GM18499 (cell line): ENCODE data around the gene CLDN25.
"Not testable (repeated sequence)": the region's sequence is repeated elsewhere in the genome, so short reads cannot be mapped to it uniquely, and the experiment has no call there.

Experiments
- ATAC-seq: cut with Tn5 transposase; IDR thresholded peaks from one replicate; pipeline ENCODE4 v1.9.1; 2021; ENCODE audit warnings: moderate number of reproducible peaks; ENCODE audit not compliant: insufficient read depth, unreplicated experiment

Gene CLDN25

DNA sequence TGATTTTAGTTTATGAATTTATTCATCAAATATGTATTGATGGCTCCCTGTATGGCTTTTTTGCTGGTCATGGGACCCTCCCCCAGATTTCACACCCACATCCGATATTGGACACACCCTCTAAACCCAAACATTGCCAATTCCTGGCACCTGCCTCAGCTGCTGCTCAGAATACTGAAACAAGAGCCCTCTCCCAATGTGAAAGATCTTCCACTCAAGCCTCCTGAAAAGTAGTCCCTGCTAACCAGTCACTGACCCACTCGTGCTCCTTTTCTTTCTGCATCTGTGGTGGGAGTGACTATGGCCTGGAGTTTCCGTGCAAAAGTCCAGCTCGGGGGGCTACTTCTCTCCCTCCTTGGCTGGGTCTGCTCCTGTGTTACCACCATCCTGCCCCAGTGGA, at the start of gene CLDN25:
Gene CLDN25, plus strand, starts transcription at position 301 of the 400 bp plus-strand sequence. Its CDS starts 0 bp downstream, at position 301.
- no peak for ATAC-seq

DNA sequence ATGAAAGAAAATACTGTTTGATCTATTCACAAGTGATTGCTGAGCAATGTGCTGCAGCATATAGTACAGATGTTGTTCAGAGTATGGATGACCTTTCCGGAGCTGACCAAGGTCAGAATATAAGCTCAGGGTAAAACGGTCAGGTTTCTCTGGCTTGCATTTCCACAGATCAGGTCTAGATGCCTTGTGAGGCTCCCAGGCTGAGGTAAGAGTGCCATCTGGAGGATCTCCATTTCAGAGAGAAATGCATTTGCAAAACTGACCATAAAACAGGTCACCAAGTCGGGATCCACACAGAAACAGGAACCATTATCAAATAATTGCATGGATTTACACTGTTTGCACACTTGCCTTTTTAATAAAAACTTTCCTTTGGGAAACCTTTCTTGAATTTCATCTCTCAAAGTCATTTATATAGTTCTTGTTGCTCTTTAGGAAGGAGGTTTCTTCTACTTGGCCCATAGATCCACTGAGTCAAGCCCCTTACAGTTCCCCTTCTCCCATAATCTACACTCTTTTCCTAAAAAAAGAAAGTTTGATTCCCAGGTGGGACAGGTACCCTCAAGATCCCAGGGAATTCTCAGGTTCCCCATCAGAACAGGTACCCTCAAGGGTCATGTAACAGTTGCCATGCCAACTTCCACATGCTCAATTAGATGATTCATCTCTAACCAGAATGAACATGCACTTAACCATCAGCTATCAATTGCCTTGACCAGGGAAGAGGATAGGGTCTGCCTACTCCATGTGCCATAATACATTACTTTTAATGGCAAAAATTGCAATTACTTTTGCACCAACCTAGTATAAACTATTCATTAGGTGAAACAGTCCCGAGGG, 48.5 kb upstream of the CLDN25 start:
- ATAC-seq = no peak

DNA sequence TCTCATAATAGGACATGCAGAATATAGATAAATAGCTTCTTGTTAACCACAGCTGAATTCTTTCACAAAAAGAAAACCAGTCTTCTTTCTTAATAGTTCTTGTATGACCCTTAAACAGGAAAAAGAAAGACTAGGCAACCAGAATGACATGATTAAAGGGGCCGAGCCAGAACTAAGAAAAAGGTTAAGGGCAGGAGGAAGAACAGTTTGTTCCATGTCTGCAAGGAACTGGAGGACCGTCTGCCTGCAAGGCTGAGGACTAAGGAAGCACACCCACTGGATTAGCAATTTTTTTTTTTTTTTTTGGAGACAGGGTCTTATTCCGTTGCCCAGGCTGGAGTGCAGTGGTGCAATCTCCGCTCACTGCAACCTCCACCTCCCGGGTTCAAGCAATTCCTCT, 47.5 kb upstream of the CLDN25 start:
- ATAC-seq = no peak

DNA sequence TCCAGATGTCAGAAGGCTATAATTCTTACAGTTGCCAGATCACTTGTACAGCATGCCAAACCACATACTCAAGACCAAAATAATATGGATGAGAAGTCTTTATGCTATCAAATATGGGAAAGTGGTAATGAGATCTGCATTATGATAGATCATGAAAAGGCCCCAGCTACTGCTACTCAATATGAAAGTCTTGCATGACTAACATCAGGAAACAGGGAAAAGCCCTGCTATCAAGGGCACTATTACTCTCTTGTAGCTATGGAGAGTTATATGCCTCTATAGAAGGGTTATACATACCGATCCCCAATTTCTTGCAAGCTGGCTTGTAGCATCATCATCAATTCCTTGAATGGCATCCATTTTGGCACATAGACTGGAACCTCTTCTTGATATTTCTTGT, 43.3 kb upstream of the CLDN25 start:
- no peak for ATAC-seq

DNA sequence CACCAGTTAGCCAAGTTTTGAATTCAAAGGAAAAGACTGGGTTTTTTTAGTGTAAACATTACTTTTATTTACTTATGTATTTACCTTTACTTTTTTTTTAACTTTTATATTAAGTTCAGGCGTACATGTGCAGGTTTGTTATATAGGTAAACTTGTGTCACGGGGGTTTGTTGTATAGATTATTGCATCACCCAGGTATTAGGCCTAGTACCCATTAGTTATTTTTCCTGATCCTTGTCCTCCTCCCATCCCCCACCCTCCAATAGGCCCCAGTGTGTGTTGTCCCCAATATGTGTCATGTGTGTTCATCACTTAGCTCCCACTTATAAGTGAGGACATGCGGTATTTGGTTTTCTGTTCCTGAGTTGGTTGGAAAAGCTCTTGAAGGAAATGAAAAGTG, 26.7 kb upstream of the CLDN25 start:
- ATAC-seq = no peak

DNA sequence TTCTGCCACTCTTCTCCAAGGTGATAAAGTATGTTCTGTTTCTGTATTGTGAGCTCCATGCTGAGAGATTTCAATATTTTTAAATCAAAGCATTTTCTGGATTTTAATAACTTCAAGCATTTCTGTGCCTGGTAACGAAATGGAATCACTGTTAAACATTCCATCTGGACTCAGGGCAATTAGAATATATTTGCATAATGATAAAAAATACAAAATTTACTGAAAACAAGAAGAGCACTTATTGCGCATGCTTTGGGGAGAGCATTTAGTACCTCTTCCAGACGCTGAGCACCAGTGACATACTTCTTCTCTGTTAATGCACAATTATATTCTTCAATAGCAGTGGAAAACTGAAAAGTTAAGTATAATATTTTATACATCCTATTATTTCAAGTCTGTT, 19.4 kb upstream of the CLDN25 start:
- no peak for ATAC-seq

DNA sequence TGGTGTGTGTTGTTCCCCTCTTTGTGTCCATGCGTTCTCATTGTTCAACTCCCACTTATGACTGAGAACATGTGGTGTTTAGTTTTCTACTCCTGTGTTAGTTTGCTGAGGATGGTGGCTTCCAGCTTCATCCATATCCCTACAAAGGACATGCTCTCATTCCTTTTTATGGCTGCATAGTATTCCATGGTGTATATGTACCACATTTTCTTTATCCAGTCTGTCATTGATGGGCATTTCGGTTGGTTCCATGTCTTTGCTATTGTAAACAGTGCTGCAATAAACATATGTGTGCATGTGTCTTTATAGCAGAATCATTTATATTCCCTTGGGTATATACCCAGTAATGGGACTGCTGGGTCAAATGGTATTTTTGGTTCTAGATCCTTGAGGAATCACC, 16.6 kb upstream of the CLDN25 start:
- ATAC-seq = not testable (repeated sequence)

DNA sequence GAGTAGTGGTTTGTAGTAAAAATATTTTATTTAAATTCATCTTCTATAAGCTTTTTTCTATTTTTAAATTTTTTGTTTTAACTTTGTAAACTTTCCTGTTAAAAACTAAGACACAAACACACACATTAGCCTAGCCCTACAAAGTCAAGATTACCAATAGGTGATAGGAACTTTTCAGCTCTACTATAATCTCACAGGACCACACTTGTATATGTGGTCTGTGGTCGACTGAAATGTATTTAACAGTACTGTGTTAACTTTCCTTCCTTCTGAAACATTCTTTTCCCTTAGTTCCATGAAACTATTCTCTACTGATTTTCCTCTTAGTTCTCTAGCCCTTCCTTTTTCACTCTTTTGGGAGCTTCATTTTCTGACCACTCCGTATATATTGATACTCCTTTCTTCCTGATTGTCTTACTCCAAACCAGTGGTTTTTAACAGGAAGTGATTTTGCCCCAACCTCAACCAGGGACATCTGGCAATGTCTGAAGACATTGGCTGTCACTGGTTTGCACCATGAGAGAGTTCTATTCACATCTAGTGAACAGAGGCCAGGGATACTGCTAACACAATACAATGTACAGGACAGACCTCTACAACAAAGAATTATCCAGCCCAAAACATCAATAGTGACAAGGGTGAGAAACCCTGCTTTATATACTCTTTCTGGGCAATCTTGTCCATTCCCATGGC, 14.9 kb upstream of the CLDN25 start:
- no peak for ATAC-seq

DNA sequence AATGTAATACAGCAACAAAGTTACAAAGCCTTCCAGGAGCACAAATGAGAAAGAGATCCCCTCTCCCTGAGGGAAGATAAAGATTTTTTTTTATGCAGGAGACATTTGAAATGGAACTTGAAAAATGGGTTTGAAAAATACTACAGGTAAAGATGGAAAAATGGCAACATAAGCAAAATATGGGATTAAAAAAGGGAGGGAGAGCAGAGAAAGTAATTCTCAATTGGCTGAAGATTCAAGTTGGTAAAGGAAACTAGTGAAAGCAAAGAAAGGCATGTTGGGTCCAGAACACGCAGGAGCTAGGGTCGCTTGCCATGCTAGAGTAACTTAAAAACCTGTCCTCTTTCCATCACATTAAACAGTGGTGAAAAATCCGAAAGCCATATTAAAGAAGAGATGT, 7.6 kb upstream of the CLDN25 start:
- ATAC-seq = no peak

DNA sequence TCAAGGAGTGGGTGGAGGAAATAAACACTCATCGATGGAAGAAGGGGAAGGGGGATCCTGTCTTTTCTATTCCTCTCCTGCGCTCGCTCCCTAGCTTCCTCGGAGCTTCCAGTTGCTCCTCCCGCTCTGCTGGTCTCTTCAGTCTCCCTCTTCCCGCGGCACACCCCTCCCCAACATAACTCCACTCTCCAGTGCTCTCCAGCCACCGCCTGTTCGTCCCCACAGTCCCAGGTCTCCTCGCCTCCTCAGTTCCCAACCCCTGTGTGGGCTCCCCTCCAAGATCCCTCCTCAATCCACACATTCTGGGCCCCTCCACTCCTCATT, 6.5 kb upstream of the CLDN25 start:
- peak; percentile 2 for ATAC-seq

DNA sequence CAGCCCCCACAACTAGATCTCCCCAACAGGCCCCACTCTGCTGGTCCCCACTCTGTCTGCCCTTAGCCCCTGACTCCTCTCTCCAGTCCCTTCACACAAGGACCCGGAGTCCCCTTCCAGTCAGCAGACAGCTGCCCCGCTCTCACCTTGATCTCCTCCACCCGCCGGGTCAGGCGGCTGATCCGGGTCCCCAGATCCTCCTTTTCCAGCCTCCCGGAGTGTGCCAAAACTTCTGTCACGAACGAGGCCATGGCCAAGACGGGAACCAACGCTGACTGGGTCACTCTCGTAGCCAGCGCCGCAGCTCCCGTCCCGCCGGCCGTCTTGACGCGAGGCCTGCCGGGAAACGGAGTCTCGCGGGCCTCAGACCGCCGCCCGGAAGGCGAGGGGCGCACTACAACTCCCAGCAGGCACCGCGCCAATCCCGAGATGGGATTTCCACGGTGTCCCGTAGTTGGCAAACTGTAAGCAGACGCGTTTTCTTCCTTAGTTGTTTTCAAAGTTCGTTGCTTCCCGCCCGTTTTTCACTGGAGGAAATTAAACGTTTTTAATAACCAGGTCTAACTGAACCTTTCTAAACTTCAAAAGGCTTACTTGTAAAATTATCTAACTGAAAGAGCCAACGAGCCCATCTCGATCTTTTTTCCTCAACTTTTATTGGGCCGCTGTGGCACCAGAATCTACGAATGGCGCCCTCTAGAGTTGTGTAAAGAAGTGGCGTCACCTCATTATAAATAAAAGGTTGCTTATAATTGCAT, 6.0 kb upstream of the CLDN25 start, which contains the start of gene ZW10:
Gene ZW10, minus strand, starts transcription at position 277 of the 758 bp plus-strand sequence. Its CDS starts 26 bp downstream, at position 251.
- peak; percentile 85 for ATAC-seq

DNA sequence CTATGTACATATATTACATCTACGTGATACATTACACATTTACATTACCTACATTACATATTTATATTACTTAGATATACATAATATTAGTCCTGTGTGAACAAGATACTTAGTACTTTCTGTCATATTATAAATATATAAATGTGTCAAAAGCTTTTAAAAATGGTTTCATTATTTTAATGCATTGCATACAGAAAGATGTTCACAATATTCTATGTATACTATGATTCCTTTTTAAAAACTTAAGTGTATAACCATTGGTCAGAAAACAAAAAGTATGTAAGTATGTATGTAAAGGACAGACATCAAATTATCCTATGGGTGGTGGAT, 5.5 kb upstream of the CLDN25 start:
- ATAC-seq = no peak

DNA sequence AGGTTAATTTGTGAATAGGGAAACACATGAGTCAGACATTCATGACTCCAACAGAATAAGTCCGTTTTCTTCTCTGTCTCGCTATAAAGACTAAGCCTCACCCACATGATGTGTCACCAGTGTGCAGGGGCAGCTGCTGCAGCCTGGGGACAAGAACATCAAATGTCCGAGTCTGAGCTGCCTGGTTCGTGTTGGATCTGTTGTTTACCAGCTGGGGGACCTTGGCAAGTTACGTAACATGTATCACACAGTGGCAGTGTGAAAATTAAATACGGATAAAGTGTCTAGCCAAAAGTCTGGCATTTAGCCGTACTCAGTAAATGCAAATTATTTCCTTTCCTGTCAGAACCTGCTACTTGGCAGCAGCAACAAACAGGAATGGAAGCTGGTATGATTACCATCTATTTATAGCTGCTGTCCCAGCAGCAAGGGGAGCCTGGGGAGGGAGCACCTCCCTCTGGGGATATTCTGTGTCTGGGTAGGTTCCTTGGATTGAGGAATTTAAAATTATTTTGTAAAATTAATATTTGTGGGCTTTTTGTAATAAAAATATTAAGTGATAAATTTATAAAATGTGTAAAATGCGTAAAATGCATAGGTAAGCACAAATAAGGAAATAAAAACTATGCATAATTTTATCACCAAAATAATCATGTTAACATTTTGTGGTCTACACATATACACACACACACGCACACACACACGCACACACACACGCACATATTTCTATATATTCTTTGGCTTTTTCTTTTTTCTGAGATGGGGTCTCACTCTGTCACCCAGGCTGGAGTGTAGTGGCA, 1.3 kb upstream of the CLDN25 start:
- no peak for ATAC-seq

DNA sequence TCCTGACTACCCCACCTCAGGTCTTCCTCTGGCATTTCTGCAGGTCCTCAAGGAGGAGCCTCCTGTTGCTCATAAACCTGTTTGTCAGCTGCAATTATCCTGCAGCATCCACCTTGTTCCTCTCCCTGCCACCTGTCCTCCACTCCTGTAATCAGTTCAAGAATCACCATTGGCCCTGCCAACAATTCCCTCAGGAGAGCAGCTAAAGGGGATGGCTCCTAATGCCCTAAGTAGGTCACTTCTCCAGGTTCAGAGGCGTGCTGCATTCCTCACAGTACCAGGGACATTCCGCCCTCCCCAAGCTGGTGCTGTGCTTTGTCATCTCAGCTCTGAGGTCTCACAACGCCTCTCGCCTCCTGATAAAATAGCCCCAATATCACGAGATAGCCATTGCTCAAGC, 2.1 kb downstream of the CLDN25 start:
- ATAC-seq = no peak

DNA sequence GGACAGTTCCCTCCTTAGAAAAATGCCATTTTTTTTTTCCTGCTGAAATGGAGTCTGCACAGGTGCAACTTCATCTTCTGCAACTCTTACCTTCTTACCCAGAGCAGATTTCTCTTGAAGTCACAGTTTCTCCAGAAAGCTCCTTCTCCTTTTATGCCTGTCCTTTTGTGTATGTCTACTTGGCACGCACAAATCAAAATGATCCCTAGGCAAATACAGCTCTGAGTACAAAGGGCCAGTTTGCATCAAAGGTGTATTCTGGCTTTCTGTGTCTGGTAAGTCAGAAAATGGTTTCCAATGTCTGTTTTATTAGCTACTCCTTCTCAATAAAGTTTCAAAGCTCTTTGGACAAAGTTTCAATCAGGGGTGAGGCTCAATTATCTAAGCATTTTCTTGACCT, 2.5 kb downstream of the CLDN25 start:
- no peak for ATAC-seq

DNA sequence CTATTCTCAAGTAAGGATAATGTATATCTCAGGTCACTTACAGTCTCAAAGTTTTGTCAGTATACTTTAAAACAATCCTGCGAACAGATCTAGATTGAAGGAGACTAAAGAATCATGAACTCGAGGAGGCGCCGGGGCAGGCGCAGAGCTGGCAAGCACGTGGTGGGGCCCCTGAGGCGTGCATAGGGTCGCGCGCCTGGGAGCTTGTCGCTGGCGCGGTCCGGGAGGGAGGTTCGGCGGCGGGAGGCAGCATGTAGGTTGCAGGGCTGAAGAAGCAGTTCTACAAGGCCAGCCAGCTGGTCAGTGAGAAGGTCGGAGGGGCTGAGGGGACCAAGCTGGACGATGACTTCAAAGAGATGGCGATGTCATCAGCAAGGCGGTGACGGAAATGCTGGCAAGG, 9.4 kb downstream of the CLDN25 start:
- ATAC-seq = not testable (repeated sequence)

DNA sequence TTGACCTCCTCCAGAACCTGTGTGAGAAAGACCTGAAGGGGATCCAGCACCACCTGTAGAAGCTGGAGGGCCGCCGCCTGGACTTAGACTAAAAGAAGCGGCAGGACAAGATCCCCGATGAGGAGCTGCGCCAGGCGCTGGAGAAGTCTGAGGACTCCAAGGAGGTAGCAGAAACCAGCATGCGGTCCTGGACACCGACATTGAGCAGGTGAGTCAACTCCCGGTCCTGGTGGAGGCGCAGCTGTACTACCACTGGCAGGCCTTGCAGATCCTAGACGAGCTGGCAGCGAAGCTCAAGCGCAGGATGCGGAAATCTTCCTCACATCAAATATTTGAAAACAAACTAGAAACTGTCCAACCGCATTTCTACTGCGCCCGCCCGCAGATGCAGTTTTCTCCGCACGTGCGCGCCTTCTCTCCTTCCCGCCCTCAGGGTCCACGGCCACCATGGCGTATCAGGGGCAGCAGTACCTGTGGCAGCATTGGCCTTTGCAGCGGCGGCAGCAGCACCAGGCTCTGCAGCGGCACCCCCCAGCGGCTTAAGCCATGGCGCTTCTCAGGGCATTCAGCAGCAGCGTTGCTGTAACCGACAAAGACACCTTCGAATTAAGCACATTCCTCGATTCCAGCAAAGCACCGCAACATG, 10.2 kb downstream of the CLDN25 start:
- no peak for ATAC-seq

DNA sequence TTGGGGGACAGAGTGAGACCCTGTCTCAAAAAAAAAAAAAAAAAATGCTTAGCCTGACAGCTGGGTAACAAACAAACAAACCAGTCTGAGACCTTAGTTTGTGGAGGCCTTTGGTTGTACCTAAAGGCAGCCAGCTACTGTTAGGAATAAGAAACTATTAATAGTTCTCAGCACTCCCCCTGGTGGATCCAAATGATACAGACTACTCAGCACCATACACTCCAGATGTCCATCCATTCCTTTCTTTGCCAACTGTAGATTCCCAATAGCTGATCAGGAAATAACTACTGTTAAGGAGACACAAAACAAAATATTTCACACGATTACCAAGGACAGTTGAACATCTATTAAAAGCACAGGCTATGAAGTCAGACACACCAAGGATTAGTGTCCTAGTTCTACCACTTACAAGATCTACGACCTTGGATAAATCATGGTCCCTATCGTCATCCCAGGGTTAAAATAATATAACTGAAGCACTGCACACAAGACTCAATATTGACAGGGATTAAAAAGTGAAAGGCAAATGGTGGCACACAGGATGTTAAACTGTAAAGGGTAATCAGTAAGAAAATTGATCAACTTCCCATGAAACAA, 17.2 kb downstream of the CLDN25 start:
- ATAC-seq = no peak

DNA sequence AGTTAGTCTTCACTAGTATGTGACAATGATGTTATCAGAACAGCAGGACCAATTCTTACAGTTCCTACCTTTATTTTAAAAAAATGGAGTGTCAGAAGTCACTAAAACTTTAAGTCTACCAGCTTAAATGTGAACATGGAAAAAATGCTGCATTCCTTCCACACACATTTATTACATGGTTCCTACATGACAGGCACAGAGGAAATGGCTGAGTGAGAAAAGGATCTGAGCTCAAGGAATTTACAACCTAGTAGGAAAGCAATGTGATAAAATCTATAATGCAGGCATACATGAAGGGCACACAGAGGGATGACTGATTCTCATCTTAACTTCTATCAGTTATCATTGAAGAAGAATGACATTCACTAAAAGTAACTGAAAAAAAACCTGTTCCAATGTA, 23.0 kb downstream of the CLDN25 start:
- ATAC-seq = no peak

DNA sequence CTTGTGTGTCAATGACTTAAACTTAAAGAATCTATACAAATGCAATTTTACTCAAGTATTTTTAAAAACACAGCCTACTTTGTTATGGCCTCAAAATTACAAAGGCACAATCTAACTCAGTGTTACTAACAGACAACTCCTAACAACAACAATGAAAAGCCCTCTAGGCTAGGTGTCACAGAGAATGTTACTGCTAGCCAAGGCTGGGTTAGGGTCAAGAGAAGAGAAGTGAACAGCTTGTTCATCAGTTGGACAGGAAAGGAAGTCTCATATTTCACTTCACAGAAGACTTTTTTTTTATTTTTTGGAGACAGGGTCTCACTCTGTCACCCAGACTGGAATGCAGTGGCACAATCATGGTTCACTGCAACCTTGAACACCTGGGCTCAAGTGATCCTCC, 26.0 kb downstream of the CLDN25 start:
- no peak for ATAC-seq
